GM19463 (cell line): ENCODE results near the gene CEACAM18.
"Not testable (repeated sequence)": the region's sequence is repeated elsewhere in the genome, so short reads cannot be mapped to it uniquely, and the experiment has no call there.

Experiments
- ATAC-seq: cut with Tn5 transposase; IDR thresholded peaks from one replicate; pipeline ENCODE4 v1.9.1; 2021; ENCODE audit warnings: mild to moderate bottlenecking, moderate library complexity; ENCODE audit not compliant: unreplicated experiment

CEACAM18 gene

GRCh38 chr19:51489113-51489512 is 10.8 kb downstream of the CEACAM18 start:
- ATAC-seq: no peak

DNA sequence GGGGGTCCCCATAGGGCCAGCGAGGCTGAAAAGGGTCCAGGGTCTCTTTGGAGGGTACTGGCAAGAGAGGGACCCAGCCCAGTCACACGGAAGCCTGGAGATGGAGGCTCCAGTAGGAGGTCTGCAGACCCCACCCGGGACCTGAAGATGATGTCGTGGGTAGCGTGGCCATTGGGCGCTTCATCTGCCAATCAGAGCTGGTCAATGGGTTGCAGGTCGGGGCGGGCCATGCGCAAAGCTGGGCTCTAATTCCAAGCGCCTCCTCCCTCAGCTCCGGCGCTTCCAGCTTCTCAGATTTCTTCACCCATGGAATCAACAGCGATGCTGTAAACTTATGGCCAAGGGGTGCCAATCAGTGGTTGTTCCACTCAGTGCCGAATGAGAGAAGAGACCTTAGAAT is 12.3 kb downstream of the CEACAM18 start:
- no peak for ATAC-seq

DNA sequence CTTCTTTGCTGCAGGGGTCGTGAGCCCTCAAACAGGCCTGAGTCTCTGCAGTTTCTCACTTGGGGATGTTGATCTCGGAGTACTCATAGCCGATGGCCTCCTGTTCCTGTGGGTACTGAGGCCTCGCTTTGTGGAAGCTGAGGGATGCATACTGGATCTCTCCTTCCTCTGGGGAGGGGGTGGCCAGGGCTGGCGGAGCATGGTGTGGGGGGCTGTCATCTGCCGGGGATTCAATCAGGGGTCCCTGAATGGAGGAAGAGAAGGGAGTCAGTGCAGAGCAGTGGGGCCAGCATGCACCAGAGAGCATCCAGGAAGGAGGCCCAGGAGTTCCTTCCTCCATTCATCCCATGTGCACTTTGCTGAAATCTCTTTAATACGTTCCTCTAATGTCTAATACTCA is 13.2 kb downstream of the CEACAM18 start:
- no peak for ATAC-seq

- no peak for ATAC-seq
Measured at GRCh38 chr19:51493776-51494175, 15.4 kb downstream of the CEACAM18 start.

DNA sequence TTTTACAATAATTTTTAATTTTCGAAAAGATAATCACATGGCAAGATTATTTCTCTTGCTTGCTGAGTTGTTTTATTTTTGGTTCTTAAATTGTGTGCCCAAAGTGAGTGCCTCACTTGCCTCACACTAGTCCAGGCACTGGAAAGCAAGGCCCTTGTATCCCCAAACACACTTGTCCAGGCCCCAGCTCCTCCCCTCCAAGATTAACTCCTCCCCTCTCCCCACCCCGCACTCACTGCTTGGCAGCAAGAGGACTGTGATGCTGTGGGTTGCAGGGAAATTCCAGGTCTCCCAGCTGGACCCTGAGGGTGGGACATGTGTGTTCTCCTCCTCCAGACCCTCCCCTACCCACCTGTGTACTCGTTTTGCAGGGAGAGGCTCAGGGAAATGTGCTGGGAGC is 19.3 kb downstream of the CEACAM18 start:
- no peak for ATAC-seq

DNA sequence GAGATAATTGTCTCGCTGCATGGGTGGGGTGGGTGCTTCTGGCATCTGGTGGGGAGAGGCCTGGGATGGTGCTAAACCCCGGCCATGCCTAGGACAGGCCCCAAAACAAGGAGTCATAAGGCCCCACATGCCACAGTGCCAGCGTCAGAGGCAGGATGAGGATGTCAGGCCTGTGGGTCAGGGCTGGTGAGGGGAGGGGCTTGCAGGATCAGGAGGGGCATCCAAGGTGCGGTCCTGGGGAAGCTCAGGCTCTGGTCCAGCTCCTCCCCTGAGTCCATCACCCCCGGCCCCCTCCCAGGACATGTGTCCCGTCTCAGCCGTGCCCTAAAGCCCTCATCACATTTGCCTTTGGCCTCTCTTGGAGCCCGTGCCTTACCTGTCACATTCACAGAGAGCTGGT is 22.6 kb downstream of the CEACAM18 start:
- not testable (repeated sequence) for ATAC-seq

GRCh38 chr19:51501594-51502263 is 23.4 kb downstream of the CEACAM18 start, which contains the start of gene SIGLEC12:
SIGLEC12 (minus strand) TSS chr19:51501800; CDS start chr19:51501733, 67 bp downstream.
- ATAC-seq: no peak

DNA sequence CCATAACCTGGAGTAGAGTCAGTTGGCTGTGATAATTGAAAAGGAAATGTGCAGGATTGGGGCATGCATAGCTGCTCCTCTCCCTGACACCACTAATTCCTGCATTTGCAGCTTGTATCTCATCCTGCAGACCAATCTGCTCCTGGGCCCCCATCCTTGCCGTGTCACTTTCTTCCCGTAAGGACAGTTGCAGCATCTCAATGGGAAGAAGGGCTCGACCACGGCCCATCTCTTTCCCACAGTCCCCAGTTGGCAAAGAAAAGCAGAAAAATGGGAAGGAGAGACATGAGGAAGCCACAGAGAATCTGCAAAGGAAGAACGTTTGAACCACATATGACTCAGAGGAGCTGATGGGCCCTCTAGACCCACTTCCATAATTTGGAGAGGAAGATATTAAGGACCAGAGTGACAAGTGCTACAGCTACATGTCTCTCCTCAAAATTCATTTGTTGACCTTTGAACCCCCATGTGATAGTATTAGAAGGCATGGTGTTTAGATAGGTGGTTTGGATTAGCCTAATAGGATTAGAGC is 25.0 kb downstream of the CEACAM18 start:
- ATAC-seq: no peak

DNA sequence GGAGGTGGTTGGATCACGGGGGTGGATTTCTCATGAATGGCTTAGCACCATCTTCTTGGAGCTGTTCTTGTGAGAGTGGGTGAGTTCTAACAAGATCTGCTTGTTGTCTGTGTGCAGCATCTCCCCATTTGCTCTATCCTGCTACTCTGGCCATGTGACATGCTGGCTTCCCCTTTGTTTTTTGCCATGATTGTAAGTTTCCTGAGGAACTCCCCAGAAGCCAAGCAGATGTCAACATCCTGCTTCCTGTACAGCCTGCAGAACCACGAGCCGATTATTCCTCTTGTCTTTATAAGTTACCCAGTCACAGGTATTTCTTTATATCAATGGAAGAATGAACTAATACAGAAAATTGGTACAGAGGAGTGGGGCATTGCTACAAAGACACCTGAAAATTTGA is 25.6 kb downstream of the CEACAM18 start:
- no peak for ATAC-seq

DNA sequence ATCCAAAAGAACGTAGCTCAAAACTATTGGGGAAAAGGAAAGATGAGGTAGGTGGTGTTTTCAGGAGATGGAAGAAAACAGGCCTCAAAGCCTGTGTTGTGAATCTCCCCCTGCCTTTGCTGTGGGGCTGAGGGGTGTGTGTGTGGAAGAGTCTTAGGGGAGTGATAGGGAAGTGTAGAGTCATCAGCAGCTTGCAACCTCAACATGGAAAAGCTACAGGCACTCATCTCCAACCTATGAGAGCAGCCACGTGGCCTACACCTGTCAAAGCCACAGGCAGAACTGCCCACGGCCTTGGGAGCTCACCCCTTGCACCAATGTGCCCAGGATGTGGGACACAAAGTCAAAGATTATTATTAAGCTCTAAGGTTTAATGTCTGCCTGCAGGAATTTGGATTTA is 27.6 kb downstream of the CEACAM18 start:
- ATAC-seq: no peak

DNA sequence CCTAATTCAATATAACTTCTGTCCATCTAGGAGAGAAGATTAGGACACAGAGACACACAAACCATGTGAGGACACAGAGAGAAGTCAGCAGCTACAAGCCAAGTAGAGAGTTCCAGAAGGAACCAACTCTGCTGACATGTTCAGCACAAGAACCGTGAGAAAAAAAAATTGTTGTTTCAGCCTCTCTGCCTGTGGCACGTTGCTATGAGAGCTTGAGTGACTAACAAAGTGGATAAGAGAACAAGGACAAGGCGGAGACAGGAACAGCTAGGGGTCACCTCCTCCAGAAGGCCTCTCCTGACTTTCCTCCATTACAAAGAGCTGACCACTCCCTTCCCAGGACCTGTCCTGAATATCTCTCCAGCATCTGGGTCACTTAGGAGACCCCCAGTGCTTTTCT is 28.9 kb downstream of the CEACAM18 start:
- ATAC-seq: no peak

DNA sequence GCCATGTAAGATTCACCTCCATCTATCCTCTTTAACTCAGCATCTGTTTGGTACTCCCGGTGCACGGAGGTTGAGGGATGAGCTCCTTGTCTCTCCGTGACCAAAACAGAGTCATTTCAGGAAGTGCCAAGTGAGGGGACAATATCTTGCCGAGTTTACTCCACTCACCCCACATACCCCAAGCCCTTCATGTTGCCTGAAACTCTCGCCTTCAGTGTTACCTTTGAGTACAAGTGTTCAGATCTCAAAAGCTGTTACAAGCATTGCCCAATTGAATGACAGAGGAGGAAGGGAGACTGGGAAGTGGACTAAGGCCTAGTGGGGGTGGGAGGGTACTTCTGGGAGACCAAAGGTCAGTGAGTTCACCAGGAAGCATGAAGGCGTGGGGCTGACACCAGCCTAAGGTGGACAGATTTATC is 29.3 kb downstream of the CEACAM18 start:
- ATAC-seq: no peak

GRCh38 chr19:51508059-51508733 is 29.9 kb downstream of the CEACAM18 start:
- ATAC-seq: no peak

GRCh38 chr19:51509823-51510660 is 31.7 kb downstream of the CEACAM18 start:
- ATAC-seq: no peak

DNA sequence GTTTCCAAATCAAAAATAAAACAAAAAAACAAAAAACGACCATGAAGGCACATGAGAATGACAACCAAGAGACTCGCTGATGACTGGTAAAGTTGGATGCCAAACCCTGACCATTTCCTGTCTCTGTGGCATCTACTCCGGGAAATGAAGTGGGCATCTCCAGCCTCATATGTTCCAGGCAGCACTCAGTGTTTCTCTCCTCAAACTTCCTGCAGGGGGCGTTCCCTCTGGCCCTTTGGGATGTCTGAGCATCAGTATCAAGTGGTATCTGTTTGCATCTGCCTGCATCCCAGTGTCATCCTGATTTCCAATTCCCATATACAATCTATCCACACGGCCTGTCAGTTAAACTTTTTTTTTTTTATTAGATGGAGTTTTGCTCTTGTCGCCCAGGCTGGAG is 33.0 kb downstream of the CEACAM18 start:
- no peak for ATAC-seq

- no peak for ATAC-seq
Measured at GRCh38 chr19:51513968-51514367, 35.6 kb downstream of the CEACAM18 start.

- ATAC-seq: no peak
Measured at GRCh38 chr19:51514866-51515481, 36.6 kb downstream of the CEACAM18 start.

- ATAC-seq: no peak
Measured at GRCh38 chr19:51520728-51521127, 42.4 kb downstream of the CEACAM18 start.

GRCh38 chr19:51521357-51521756 is 43.0 kb downstream of the CEACAM18 start:
- ATAC-seq: no peak

DNA sequence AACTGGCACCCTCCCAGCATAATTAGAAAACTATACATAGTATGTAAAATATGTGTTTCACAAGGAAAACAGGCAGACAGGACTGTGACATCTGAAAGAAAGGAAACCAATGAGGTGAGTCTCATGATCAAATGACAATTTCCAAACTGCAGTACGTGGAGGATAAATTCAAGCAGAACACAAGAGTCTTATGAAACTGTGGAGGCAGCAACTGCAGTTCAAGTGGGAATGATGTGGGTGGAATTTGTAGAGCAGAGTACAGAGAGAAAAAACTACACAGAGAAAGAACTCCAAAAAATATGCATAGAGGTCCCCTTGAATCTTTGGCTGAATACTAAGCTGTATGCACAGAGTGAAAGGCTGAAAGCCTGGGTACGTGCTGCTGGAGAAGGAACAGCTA is 43.4 kb downstream of the CEACAM18 start:
- no peak for ATAC-seq

DNA sequence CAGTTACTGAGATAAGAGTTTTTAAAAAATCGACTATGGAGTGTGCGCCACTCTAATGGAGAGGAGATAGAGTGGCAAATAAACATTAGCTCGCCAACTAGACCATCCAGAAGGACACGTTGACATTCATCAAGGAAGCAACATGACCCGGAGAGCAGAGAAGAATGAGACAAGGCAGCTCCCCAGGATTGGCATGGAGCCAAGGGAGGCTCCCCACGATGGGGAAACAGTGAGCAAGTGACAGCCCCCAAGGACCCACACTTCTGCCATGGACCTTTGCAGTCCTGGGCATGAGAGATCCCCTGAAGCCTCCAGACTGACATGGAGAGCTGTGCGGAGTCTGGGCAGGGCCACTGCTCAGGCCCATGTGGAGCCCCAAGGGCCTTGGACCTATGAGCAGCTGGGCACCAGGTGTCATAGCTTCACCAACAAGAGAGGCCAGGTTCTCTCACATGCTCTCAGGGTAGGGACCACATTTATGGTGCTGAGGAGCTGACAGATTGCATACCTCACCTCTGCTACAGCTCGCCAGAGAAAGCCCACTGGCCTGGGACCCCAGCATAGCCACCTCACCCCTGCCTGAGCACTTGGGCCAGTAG is 46.4 kb downstream of the CEACAM18 start:
- ATAC-seq: no peak
